ENCODE results near the gene ZHX3.

- no peak for TF ChIP-seq CTCF (IDR thresholded peaks at IDR 0.05)
- TF ChIP-seq EZH2 (IDR thresholded peaks at IDR 0.05; ENCODE audit: borderline replicate concordance, insufficient read depth, low read depth, low read length, poor library complexity, severe bottlenecking) = no peak
These were observed 94.8 kb downstream of the ZHX3 start for GRCh38 chr20:41222703-41223102.

All from B cell (primary cell).